ENCODE measurements around the gene CLEC20A.

CLEC20A gene

GRCh38 chr1:178500936-178501554 is 4.3 kb upstream of the CLEC20A start:
- DNase-seq (ENCODE audit: extremely low read depth in 1 of 2, low read depth in 1 of 2): no peak

- DNase-seq (ENCODE audit: extremely low read depth in 1 of 2, low read depth in 1 of 2): no peak
Observed at GRCh38 chr1:178500091-178500770, 3.5 kb upstream of the CLEC20A start.

DNA sequence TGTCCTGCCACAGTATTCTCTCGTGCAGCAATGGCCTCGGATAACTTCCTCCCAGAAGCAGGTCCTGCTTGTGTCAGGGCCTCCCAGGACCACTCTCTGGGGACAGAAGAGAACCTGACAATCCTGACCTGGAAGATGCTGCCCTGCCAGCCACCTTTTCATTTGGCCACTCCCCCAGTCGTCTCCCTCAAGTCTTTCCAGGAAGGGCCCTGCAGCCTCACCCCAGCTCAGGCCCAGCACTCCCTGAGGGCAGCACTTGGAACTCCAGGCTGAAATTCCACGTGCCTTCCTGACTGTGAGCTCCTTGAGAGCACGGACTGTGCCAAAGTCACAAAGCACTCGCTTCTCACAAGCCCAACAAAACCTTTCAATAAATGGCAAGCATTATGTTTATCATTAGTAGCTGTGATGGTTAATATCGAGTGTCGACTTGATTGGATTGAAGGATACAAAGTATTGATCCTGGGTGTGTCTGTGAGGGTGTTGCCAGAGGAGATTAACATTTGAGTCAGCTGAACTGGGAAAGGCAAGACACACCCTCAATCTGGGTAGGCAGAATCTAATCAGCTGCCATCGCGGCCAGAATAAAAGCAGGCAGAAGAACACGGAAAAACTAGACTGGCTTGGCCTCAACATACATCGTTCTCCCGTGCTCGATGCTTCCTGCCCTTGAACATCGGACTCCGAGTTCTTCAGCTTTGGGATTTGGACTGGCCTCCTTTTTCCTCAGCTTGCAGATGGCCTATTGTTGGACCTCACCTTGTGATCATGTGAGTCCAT is 2.3 kb upstream of the CLEC20A start:
- no peak for DNase-seq (ENCODE audit: extremely low read depth in 1 of 2, low read depth in 1 of 2)

- DNase-seq (ENCODE audit: extremely low read depth in 1 of 2, low read depth in 1 of 2): no peak
Observed at GRCh38 chr1:178497903-178498478, 1.2 kb upstream of the CLEC20A start.

DNA sequence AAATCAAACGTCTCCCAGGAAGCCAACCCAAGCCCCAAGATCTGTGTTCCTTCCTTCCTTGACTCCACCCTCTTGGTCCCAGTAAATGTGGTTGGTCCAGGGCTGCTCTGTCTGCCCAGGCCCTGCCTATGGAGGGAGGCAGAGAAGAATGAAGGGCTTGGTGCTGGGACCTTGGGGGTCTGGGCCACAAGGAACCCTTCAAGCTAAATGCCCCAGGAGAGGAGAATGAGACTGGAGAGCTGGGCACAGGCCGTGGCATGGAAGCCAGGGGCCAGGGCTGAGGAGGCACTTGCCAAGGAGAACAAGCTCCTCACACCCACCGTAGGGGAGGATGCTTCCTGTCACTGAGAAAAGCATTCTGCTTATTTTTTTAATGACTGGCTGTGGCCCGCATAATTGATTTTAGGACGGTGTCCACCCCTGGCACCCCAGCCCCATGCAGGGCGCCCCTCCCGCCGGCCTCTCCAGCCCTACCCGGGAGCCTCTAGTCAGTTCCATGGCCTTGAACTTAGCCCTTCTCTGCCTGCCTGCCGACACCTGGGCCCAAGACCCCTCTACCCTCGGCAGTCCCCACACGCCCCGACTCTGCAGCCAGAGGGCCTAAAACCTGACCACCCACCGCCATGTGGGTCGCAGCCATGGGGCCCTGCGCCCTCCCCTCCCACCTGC is 889 bp downstream of the CLEC20A start:
- DNase-seq (ENCODE audit: extremely low read depth in 1 of 2, low read depth in 1 of 2): no peak

DNA sequence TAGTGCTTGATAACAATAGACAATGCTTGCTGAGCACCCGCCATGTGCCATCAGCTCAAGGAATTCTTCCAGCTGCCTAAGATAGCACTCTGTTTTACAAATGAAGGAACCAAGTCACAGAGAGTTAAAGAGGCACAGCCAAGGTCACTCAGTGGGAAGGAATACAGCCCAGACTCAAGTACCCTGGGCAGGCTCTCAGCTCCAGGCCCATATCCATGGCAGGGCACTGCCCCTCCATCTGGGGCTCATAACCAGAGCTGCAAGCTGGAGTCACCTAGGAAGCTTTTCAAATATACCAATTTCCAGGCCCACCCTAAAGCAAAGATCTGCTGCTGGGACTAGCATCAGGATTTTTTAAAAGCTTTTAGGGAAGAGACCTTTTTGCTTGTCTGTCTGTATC is 1.6 kb downstream of the CLEC20A start:
- no peak for DNase-seq (ENCODE audit: extremely low read depth in 1 of 2, low read depth in 1 of 2)

DNA sequence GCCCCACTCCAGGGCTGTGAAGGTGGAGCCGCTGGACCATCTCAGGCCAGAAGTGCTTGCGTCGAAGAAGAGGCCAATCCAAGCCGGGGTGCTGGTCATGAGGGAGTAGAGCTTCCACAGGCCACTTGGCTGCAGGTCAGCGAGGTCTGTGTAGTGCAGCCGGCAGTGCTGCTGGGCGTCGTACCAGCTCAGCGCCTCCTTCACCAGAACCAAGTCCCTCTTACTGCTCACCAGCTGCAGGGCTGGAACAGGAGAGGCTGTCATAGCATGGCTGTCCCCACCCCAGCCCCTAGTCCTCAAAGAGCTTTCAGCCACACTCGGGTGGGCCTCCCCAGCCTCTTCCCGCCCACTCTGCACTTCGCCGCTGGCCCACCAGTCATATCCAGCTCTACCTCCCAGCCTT is 2.2 kb downstream of the CLEC20A start:
- no peak for DNase-seq (ENCODE audit: extremely low read depth in 1 of 2, low read depth in 1 of 2)

GRCh38 chr1:178493301-178493741 is 3.4 kb downstream of the CLEC20A start:
- no peak for DNase-seq (ENCODE audit: extremely low read depth in 1 of 2, low read depth in 1 of 2)

- no peak for DNase-seq (ENCODE audit: extremely low read depth in 1 of 2, low read depth in 1 of 2)
Observed at GRCh38 chr1:178492341-178492740, 4.4 kb downstream of the CLEC20A start.

- DNase-seq (ENCODE audit: extremely low read depth in 1 of 2, low read depth in 1 of 2): no peak
Observed at GRCh38 chr1:178491721-178492120, 5.0 kb downstream of the CLEC20A start.

DNA sequence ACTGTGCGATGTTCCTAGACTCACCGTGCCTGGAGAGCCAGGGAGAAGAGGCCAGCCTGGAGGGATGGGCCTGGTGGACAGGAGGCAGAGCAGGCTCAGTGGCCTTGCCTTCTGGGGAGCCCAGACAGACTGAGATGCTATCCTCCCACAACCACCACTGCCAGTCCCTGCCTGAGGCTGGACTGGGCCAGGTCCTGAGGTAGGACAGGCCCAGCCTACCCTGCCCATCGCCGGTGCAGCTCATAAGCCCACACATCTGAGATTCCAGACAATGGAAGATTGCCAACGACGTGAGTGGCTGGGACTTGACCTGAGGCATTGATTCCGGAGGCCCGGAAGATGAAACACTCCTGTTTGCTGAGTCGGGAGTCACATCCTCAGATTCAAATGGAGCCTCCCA is 5.8 kb downstream of the CLEC20A start:
- DNase-seq (ENCODE audit: extremely low read depth in 1 of 2, low read depth in 1 of 2): no peak

- DNase-seq (ENCODE audit: extremely low read depth in 1 of 2, low read depth in 1 of 2): no peak
Observed at GRCh38 chr1:178490136-178490535, 6.6 kb downstream of the CLEC20A start.

GRCh38 chr1:178489399-178489798 is 7.4 kb downstream of the CLEC20A start:
- no peak for DNase-seq (ENCODE audit: extremely low read depth in 1 of 2, low read depth in 1 of 2)

GRCh38 chr1:178488393-178488792 is 8.4 kb downstream of the CLEC20A start:
- no peak for DNase-seq (ENCODE audit: extremely low read depth in 1 of 2, low read depth in 1 of 2)

- no peak for DNase-seq (ENCODE audit: extremely low read depth in 1 of 2, low read depth in 1 of 2)
Observed at GRCh38 chr1:178487070-178487615, 9.6 kb downstream of the CLEC20A start.

GRCh38 chr1:178486100-178487069 is 10.4 kb downstream of the CLEC20A start:
- no peak for DNase-seq (ENCODE audit: extremely low read depth in 1 of 2, low read depth in 1 of 2)

- DNase-seq (ENCODE audit: extremely low read depth in 1 of 2, low read depth in 1 of 2): no peak
Observed at GRCh38 chr1:178485541-178485981, 11.2 kb downstream of the CLEC20A start.

GRCh38 chr1:178484698-178485225 is 12.0 kb downstream of the CLEC20A start:
- no peak for DNase-seq (ENCODE audit: extremely low read depth in 1 of 2, low read depth in 1 of 2)

GRCh38 chr1:178483251-178483957 is 13.4 kb downstream of the CLEC20A start:
- DNase-seq (ENCODE audit: extremely low read depth in 1 of 2, low read depth in 1 of 2): no peak

Measured in activated CD8-positive, alpha-beta memory T cell treated with anti-CD3 and anti-CD28 coated beads for 1 hour (primary cell).